Limb (tissue), 2 donors: Measurements from ENCODE around the gene COX14.
"Not testable (repeated sequence)": the region's sequence is repeated elsewhere in the genome, so short reads cannot be mapped to it uniquely, and the experiment has no call there.

Source experiments
- DNase-seq, 2 donors: peaks; one replicate each; pipeline ENCODE4 v3.0.0-alpha.2; 2016; ENCODE audit errors: extremely low spot score in 2 of 2

COX14 gene

DNA sequence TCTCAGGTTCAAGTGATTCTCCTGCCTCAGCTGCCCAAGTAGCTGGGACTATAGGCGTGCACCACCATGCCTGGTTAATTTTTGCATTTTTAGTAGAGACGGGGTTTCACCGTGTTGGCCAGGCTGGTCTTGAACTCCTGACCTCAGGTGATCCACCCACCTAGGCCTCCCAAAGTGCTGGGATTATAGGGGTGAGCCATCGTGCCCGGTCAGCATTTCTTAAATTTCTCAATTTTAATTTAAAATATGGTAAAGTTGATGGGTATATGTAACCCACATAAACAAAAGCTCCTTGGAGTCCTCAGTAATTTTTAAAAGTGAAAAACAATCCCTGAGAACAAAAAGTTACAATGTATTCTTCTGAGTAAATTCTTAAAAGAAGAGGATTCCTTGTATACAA, 42.9 kb downstream of the COX14 start:
- not testable (repeated sequence) for DNase-seq

DNA sequence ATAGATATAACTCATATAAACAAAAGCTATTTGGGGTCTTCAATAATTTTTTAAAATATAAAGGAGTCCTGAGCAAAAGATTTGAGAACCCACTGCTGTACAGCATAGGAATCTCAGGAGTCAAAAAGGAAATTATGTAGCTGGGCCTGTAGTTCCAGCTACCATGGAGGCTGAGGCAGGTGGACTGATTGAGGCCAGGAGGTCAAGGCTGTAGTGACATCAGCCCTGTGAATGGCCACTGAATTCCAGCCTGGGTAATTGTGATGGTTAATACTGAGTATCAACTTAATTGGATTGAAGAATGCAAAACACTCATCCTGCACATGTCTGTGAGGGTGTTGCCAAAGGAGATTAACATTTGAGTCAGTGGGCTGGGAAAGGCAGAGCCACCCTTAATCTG, 44.6 kb downstream of the COX14 start:
- no peak for DNase-seq

DNA sequence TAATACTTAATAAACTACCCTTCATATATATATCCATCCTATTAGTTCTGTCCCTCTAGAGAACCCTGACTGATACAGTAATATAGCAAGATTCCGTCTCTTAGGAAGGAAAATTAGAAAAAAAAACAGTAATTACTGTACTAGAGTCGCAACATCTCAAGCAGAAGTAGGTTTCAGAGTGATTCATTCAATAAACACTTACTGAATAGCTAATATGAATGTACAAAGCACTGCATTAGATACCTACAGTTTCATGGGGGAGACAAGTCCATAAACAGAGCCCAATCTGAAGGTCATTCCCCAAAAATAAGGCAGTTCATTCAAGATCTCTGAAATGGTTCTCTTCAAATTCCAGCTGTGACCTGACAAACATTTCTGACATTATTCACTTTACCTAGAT, 45.2 kb downstream of the COX14 start:
- no peak for DNase-seq

DNA sequence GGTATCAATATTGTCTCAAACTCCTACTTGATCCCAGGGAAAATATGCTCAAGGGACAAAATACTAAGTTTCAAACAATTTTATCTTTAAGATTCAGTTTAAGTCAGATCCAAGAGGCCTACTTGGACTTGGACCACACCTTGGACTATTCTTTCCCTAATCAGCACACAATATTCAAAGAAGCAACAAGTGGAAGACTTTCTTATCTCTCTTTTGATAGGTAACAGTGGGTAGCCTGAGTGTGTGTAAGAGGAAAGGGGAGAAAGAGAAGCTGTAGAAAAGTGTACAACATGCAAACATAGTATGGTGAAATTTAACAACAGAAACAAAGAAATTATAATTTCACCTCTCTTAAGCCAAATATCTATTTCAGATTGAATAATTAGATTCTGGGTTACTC, 48.6 kb downstream of the COX14 start:
- DNase-seq: no peak

DNA sequence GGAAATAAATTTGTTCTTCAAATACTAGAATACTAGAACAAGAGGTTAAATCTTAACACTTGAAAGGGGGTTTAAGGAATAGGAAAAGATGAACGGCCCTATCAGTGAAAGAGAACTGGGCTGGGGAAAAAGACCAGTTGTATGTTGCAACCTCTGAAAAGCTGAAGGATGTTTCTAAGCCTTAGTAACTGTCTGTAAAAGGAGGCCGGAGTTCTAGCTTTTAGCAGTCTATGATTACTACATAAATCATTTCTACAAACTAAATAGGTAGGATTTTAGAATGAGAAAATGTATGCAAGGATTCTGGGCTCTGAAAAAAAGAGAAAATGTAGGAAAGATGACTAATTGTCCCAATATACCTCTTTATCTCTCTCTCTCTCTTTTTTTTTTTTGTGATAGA, 50.2 kb downstream of the COX14 start:
- no peak for DNase-seq

DNA sequence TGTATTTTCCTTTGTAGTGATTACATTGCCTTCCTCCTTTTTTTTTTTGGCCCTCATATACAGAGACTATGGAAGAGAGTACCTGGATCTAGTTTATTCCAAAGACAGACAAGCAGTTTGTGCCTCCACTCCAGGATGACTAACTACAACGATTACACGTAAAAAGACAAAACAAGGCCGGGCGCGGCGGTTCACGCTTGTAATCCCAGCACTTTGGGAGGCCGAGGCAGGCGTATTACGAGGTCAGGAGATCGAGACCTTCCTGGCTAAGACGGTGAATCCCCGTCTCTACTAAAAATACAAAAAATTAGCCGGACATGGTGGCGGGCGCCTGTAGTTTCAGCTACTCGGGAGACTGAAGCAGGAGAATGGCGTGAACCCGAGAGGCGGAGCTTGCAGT, 52.9 kb downstream of the COX14 start:
- no peak for DNase-seq

DNA sequence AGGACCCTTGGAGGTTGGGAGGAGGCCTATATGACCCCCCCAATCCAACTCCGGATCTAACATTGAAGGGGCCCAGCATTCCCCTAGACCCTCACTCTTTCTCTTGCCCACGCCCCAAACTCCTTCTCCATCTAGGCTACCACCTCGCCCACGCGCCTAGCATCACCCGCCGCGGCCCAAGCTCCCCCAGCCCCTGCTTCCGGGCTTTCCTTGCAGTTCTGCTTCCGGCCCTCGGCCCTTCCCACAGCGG, 54.7 kb downstream of the COX14 start:
- peak in 1 of 2 donors; percentile 13 for DNase-seq

DNA sequence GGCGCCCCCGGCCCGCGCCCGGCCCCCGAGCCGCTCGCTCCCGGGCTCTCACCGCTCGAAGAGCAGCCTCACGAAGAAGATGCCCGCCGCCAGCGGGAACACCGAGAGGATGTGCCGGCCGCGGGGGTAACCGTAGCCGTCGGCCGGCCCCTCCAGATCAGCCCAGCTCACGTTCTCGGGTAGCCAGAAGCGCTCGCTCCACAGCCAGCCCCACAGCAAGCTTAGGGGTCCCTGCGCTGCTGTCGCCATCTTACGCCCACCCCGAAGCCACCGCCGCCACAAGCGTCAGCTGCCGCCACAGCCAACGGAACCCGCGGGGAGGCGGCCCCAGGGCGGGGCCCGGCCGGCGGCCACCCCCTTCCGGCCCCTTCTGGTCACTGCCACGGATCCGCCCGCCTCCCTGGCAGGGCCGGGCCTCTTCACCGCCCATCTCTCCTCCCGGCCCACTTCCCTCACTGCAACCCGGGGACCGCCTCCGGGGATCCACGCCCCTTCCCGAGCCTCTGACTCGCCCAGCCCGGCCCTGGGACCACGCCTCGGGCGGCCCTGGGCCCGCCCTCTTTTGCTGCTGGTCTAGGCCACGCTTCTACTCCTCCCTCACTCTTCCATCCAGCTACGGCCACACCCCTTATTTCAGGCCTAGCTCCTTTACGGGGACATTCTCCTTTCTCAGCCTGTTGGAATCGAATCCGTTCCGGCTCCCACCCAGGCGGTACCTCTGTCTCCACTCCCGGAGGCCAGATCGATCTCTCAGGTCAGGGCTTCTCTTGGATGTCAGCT, 55.2 kb downstream of the COX14 start, which contains the start of gene CERS5:
TSS of gene CERS5 (minus strand) at position 321 of the 780 bp plus-strand sequence. CDS start at position 249, 72 bp downstream.
- DNase-seq: peak; percentile 99
